ENCODE measurements around the gene RBP3.

The RBP3 gene

DNA sequence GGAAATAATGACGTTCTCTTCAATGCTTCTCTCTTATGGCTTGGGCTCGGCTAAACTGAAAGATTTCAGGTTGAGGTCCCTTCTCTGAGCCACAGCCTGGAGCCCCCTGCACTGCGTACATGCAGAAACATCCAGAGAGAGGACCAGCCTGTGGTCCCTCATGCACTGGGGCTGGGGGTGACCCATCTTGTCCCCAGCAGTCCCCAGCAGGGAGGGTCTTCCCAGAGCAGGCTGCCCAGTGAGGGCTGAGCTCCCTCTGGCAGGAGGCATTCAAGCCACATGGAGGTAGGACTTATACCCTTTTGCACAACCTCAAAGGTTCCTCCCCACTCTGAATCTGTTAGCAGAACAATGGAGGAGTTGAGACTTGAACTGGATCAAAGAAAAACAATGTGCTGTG, 40.8 kb upstream of the RBP3 start:
- TF ChIP-seq, protein P1, sequence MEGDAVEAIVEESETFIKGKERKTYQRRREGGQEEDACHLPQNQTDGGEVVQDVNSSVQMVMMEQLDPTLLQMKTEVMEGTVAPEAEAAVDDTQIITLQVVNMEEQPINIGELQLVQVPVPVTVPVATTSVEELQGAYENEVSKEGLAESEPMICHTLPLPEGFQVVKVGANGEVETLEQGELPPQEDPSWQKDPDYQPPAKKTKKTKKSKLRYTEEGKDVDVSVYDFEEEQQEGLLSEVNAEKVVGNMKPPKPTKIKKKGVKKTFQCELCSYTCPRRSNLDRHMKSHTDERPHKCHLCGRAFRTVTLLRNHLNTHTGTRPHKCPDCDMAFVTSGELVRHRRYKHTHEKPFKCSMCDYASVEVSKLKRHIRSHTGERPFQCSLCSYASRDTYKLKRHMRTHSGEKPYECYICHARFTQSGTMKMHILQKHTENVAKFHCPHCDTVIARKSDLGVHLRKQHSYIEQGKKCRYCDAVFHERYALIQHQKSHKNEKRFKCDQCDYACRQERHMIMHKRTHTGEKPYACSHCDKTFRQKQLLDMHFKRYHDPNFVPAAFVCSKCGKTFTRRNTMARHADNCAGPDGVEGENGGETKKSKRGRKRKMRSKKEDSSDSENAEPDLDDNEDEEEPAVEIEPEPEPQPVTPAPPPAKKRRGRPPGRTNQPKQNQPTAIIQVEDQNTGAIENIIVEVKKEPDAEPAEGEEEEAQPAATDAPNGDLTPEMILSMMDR (IDR thresholded peaks at IDR 0.05; ENCODE audit: poor library complexity, severe bottlenecking) = no peak
- no peak overlapping the region for H3K27ac ChIP-seq (ENCODE audit: poor library complexity, severe bottlenecking)
- H3K4me1 ChIP-seq (ENCODE audit: insufficient read depth, poor library complexity, severe bottlenecking) = no peaks in the 10 kb centered on the region
- no peaks in the 10 kb centered on the region for H3K9me3 ChIP-seq (ENCODE audit: severe bottlenecking)
- no peak overlapping the region for H3K4me3 ChIP-seq (ENCODE audit: severe bottlenecking)
- H3K36me3 ChIP-seq (ENCODE audit: low read depth) = no peaks in the 10 kb centered on the region
- DNase-seq (ENCODE audit: low spot score) = no peak
- peaks cover 4% of the 10 kb centered on the region for H3K27me3 ChIP-seq (ENCODE audit: insufficient read depth, poor library complexity, severe bottlenecking)
- ATAC-seq (ENCODE audit: low read depth) = no peak

DNA sequence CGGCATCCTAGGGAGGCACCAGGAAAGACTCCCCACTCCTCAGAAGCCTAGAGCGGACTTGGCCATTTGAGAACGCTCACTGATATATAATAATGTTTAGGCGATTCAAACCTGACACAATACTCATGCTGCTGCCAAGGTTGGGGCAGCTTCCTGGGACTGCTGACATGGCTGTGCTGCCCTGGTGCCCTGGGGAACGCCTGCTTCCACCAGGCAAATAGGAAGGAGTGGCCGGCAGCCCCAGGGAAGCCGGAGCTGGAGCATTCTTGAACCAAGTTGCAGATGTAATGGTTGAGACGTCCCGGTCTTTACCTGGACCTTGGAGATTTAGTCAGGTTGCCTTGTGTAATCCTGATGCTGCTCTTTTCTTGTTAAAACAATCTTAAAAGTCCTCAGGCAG, 39.4 kb upstream of the RBP3 start:
- H3K27ac ChIP-seq (ENCODE audit: poor library complexity, severe bottlenecking) = no peak overlapping the region
- H3K36me3 ChIP-seq (ENCODE audit: low read depth) = no peaks in the 10 kb centered on the region
- DNase-seq (ENCODE audit: low spot score) = no peak
- no peak for ATAC-seq (ENCODE audit: low read depth)
- H3K4me1 ChIP-seq (ENCODE audit: insufficient read depth, poor library complexity, severe bottlenecking) = no peaks in the 10 kb centered on the region
- no peaks in the 10 kb centered on the region for H3K9me3 ChIP-seq (ENCODE audit: severe bottlenecking)
- H3K27me3 ChIP-seq (ENCODE audit: insufficient read depth, poor library complexity, severe bottlenecking) = no peaks in the 10 kb centered on the region
- H3K4me3 ChIP-seq (ENCODE audit: severe bottlenecking) = no peak overlapping the region
- TF ChIP-seq, protein P1 (IDR thresholded peaks at IDR 0.05; ENCODE audit: poor library complexity, severe bottlenecking) = no peak

DNA sequence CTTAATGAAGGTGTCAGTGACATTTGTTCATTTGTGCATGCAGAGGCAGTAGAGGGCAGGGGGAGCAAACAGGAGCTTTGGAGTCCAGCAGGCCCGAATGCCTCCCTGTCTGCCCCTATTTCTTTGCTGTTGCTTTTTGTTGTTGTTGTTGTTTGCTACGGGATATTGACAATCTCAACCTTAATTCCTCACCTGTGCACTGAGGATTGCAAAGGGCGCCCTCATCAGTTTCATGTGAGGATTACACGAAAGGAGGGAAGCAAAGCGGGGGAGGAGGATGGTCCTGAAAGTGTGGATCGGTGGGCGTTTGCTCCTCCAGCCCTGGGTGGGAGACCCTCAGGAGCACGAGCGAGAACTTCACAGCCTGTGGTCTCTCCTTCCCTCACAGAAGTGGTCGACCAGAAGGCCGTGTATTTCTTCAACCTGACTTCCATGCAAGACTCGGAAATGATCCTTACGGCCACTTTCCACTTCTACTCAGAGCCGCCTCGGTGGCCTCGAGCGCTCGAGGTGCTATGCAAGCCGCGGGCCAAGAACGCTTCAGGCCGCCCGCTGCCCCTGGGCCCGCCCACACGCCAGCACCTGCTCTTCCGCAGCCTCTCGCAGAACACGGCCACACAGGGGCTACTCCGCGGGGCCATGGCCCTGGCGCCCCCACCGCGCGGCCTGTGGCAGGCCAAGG, 38.6 kb upstream of the RBP3 start:
- H3K27me3 ChIP-seq (ENCODE audit: insufficient read depth, poor library complexity, severe bottlenecking) = no peaks in the 10 kb centered on the region
- TF ChIP-seq, protein P1 (IDR thresholded peaks at IDR 0.05; ENCODE audit: poor library complexity, severe bottlenecking) = no peak
- H3K9me3 ChIP-seq (ENCODE audit: severe bottlenecking) = no peaks in the 10 kb centered on the region
- no peaks in the 10 kb centered on the region for H3K4me1 ChIP-seq (ENCODE audit: insufficient read depth, poor library complexity, severe bottlenecking)
- DNase-seq (ENCODE audit: low spot score) = no peak
- H3K36me3 ChIP-seq (ENCODE audit: low read depth) = no peaks in the 10 kb centered on the region
- ATAC-seq (ENCODE audit: low read depth) = no peak
- H3K4me3 ChIP-seq (ENCODE audit: severe bottlenecking) = no peak overlapping the region
- no peak overlapping the region for H3K27ac ChIP-seq (ENCODE audit: poor library complexity, severe bottlenecking)

DNA sequence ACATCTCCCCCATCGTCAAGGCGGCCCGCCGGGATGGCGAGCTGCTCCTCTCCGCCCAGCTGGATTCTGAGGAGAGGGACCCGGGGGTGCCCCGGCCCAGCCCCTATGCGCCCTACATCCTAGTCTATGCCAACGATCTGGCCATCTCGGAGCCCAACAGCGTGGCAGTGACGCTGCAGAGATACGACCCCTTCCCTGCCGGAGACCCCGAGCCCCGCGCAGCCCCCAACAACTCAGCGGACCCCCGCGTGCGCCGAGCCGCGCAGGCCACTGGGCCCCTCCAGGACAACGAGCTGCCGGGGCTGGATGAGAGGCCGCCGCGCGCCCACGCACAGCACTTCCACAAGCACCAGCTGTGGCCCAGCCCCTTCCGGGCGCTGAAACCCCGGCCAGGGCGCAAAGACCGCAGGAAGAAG, 38.1 kb upstream of the RBP3 start:
- Histone ChIP-seq H3K36me3 (ENCODE audit: low read depth) (no peaks in the 10 kb centered on the region), H3K27ac (ENCODE audit: poor library complexity, severe bottlenecking) (no peak overlapping the region), H3K27me3 (ENCODE audit: insufficient read depth, poor library complexity, severe bottlenecking) (no peaks in the 10 kb centered on the region), H3K4me1 (ENCODE audit: insufficient read depth, poor library complexity, severe bottlenecking) (no peaks in the 10 kb centered on the region), H3K9me3 (ENCODE audit: severe bottlenecking) (no peaks in the 10 kb centered on the region), H3K4me3 (ENCODE audit: severe bottlenecking) (no peak overlapping the region)
- TF ChIP-seq, protein P1 (IDR thresholded peaks at IDR 0.05; ENCODE audit: poor library complexity, severe bottlenecking) = no peak
- no peak for DNase-seq (ENCODE audit: low spot score)
- no peak for ATAC-seq (ENCODE audit: low read depth)

DNA sequence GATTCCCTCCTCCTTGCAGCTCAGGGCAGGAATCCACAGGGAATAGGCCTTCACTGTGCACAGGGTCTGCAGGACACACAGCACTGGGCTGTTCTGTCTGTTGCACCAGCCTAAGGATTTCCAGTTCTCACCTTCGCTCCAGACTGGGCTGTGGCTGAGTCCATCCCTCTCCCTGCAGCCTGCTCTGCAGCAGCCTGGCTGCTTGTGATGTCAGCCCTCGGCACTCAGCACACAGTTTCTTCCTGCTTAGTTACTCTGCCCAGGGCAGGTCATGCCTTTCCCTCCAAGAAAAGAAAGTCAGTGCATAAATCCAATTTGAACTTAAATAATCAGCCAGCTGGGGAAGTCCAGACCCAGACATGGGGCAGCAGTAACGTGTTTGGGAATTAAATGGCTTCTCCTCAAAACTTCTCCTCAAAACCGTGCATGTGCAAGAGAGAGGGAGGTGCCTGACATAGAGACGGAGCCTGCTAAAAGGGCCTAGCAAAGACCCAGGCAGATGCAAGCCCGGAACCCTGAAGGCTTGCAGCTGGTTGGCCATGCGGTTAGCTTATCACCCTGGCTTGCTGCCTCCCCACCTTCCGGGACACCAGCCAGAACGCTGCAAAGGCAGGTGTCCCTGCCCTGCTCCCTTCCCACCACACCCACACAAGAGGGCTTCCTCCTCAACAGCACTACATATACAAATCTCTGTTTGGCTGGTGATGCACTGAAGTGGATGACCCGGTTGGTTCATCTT, 36.8 kb upstream of the RBP3 start:
- DNase-seq (ENCODE audit: low spot score) (no peak), ATAC-seq (ENCODE audit: low read depth) (peak; percentile 21; the same call in 1 of the 3 replicates)

More for the DNA sequence above, 36.8 kb upstream of the RBP3 start:
- Histone ChIP-seq H3K36me3 (ENCODE audit: low read depth) (no peaks in the 10 kb centered on the region), H3K4me1 (ENCODE audit: insufficient read depth, poor library complexity, severe bottlenecking) (no peaks in the 10 kb centered on the region), H3K4me3 (ENCODE audit: severe bottlenecking) (no peak overlapping the region), H3K27me3 (ENCODE audit: insufficient read depth, poor library complexity, severe bottlenecking) (no peaks in the 10 kb centered on the region), H3K9me3 (ENCODE audit: severe bottlenecking) (no peaks in the 10 kb centered on the region), H3K27ac (ENCODE audit: poor library complexity, severe bottlenecking) (no peak overlapping the region)
- TF ChIP-seq, protein P1 (IDR thresholded peaks at IDR 0.05; ENCODE audit: poor library complexity, severe bottlenecking) = no peak

Data from RWPE2 (cell line).